ENCODE measurements around the gene DIP2A. TPM values are rescaled to one million over a fixed set of nuclear protein-coding genes. Genes with fewer than 3 reads are reported as not detected.

The DIP2A gene
- total RNA-seq, 1 experiment from 2014 or later: 19.4 TPM

DNA sequence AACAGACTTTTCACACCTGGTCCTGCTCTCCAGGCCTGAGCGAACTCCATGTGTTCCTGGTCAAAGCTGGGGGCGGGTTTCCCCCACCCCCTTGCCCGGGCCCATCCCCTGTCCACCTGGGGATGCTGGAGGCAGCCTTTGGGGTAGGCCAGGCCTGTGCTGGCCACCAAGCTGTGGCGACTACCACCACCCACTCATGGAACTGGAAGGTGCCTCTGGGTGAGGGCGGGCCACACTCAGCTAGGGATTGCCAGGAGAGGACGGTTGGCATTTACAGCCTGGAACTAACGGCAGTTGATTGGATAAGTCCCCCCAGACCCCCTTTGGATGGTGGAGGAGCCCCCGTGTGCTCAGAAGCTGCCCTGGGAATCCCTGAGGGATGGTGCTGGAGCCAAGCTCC is 138.3 kb downstream of the DIP2A start:
- Histone ChIP-seq H3K4me3 (ENCODE audit: insufficient read depth, low read depth, low read length) (no peak overlapping the region), H3K27me3 (ENCODE audit: control insufficient read depth, insufficient read depth, low read length) (no peaks in the 10 kb centered on the region), H3K36me3 (replicated peaks; ENCODE audit: control insufficient read depth, insufficient read depth, low read length) (no peaks in the 10 kb centered on the region)
- DNase-seq: no peak

DNA sequence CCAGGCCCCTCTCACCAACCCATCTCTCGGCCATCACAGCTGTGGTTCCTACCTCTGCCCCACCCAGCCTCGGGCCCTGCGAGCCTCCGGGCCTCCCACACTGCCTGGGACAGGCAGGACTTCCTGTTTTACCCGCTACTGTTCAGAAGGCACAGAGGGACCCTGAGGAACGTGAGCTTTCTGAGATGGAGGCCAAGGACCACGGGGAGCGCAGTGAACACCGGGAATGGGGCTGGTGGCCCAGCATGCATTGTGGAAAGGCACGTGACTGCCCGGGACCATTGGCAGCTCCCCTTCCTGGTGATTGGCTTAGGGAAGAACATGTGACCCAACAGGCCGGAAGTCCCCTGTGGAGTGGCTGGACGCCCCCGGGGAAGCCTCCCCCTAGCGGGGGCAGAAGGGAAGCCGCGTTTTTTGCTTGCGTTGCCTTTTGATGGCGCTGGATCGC is 139.2 kb downstream of the DIP2A start:
- DNase-seq: peak; percentile 51
- H3K36me3 ChIP-seq (replicated peaks; ENCODE audit: control insufficient read depth, insufficient read depth, low read length): no peaks in the 10 kb centered on the region
- H3K27me3 ChIP-seq (ENCODE audit: control insufficient read depth, insufficient read depth, low read length): no peaks in the 10 kb centered on the region
- H3K4me3 ChIP-seq (ENCODE audit: insufficient read depth, low read depth, low read length): no peak overlapping the region

GRCh38 chr21:46598581-46599572 is 140.2 kb downstream of the DIP2A start:
- Histone ChIP-seq H3K4me3 (ENCODE audit: insufficient read depth, low read depth, low read length) (no peak overlapping the region), H3K36me3 (replicated peaks; ENCODE audit: control insufficient read depth, insufficient read depth, low read length) (no peaks in the 10 kb centered on the region), H3K27me3 (ENCODE audit: control insufficient read depth, insufficient read depth, low read length) (no peaks in the 10 kb centered on the region)
- DNase-seq: no peak

- H3K27me3 ChIP-seq (ENCODE audit: control insufficient read depth, insufficient read depth, low read length): no peaks in the 10 kb centered on the region
- DNase-seq: no peak
- no peaks in the 10 kb centered on the region for H3K36me3 ChIP-seq (replicated peaks; ENCODE audit: control insufficient read depth, insufficient read depth, low read length)
- H3K4me3 ChIP-seq (ENCODE audit: insufficient read depth, low read depth, low read length): no peak overlapping the region
Observed at GRCh38 chr21:46600305-46600704, 141.6 kb downstream of the DIP2A start.

DNA sequence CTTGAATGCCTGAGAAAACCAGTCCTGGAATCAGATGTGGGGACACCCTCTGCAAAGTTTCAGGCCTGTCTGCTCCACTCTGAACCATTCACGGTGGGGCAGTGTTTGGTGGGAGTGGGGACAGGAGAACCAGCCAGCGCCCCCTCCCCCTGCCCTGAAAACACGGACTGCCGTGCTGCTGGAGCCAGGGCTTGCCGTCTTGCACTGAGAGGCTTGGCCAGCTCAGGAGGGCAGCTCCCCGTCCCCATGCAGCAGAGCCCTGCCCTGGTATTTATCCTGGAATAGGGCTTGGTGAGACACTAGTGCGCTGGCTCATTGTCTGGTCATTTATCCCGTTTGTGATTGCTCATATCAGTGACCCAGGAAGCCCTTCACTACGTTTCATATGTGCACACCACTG is 142.3 kb downstream of the DIP2A start:
- H3K36me3 ChIP-seq (replicated peaks; ENCODE audit: control insufficient read depth, insufficient read depth, low read length): no peaks in the 10 kb centered on the region
- no peaks in the 10 kb centered on the region for H3K27me3 ChIP-seq (ENCODE audit: control insufficient read depth, insufficient read depth, low read length)
- no peak for DNase-seq
- H3K4me3 ChIP-seq (ENCODE audit: insufficient read depth, low read depth, low read length): no peak overlapping the region

DNA sequence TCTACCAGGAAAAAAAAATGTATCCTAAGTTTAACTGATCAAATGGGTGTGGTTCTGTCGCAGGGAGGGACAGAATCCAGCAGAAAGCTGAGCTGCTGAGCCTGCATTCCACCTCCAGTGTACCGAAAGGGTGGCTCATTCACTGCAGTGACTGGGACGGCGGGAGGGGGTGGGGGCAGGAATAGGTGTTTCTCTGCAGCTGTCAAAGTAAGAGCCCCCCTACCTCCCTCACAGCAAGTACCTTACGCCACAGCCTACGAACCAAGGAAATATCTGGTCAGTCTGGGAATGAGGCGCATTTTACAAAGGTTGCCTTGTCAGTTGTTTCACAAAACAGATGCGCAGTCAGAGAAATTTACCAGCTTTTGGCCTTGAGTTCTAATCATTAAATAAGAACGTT is 144.5 kb downstream of the DIP2A start:
- peak; percentile 90 for DNase-seq
- H3K36me3 ChIP-seq (replicated peaks; ENCODE audit: control insufficient read depth, insufficient read depth, low read length): no peaks in the 10 kb centered on the region
- no peak overlapping the region for H3K4me3 ChIP-seq (ENCODE audit: insufficient read depth, low read depth, low read length)
- H3K27me3 ChIP-seq (ENCODE audit: control insufficient read depth, insufficient read depth, low read length): no peaks in the 10 kb centered on the region

DNA sequence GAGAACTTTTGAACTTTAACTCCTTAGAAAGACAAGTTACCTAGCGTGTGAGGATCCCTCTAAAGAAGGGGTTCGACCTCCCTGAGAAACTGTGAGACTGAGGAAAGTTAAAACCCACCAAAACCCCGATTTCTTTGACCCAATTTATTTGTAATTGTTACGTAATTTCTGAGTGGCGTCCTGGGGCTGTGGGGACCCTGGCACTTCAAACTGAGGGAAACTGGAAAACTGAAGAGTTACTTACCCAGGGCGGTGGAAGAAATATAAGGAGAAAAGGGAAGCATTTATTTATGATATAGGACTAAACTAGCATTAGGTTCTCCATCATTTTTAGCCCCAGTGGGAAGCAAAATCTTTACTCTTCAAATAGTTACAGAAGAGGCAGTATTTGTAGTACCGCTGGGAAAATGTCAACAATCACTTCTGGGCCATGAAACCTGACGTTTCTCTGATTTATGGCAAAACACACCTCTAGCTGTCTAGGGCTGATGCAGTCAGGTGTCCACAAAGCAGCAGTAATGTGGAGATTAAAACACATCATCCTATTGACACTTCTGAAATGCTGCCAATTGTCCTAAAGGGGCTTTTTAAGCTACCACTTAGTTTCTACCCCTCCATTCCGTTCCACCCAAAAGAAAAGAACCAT is 145.8 kb downstream of the DIP2A start:
- H3K27me3 ChIP-seq (ENCODE audit: control insufficient read depth, insufficient read depth, low read length): no peaks in the 10 kb centered on the region
- no peak for DNase-seq
- H3K4me3 ChIP-seq (ENCODE audit: insufficient read depth, low read depth, low read length): no peak overlapping the region
- no peaks in the 10 kb centered on the region for H3K36me3 ChIP-seq (replicated peaks; ENCODE audit: control insufficient read depth, insufficient read depth, low read length)

GRCh38 chr21:46604975-46605766 is 146.5 kb downstream of the DIP2A start, which contains the start of gene S100B:
Gene S100B (minus strand): TSS chr21:46605082. CDS start chr21:46602415, 2,667 bp downstream.
- H3K27me3 ChIP-seq (ENCODE audit: control insufficient read depth, insufficient read depth, low read length): no peaks in the 10 kb centered on the region
- H3K36me3 ChIP-seq (replicated peaks; ENCODE audit: control insufficient read depth, insufficient read depth, low read length): no peaks in the 10 kb centered on the region
- H3K4me3 ChIP-seq (ENCODE audit: insufficient read depth, low read depth, low read length): no peak within 1 kb of the TSS
- peak; percentile 79 for DNase-seq

- H3K27me3 ChIP-seq (ENCODE audit: control insufficient read depth, insufficient read depth, low read length): no peaks in the 10 kb centered on the region
- no peak for DNase-seq
Observed at GRCh38 chr21:46605767-46606426, 147.2 kb downstream of the DIP2A start.

GRCh38 chr21:46606427-46606813 is 147.7 kb downstream of the DIP2A start:
- Histone ChIP-seq H3K27me3 (ENCODE audit: control insufficient read depth, insufficient read depth, low read length) (no peaks in the 10 kb centered on the region), H3K4me3 (ENCODE audit: insufficient read depth, low read depth, low read length) (no peak overlapping the region), H3K36me3 (replicated peaks; ENCODE audit: control insufficient read depth, insufficient read depth, low read length) (no peaks in the 10 kb centered on the region)
- no peak for DNase-seq

More at GRCh38 chr21:46605767-46606426, 147.2 kb downstream of the DIP2A start:
- H3K36me3 ChIP-seq (replicated peaks; ENCODE audit: control insufficient read depth, insufficient read depth, low read length): no peaks in the 10 kb centered on the region
- H3K4me3 ChIP-seq (ENCODE audit: insufficient read depth, low read depth, low read length): no peak overlapping the region

DNA sequence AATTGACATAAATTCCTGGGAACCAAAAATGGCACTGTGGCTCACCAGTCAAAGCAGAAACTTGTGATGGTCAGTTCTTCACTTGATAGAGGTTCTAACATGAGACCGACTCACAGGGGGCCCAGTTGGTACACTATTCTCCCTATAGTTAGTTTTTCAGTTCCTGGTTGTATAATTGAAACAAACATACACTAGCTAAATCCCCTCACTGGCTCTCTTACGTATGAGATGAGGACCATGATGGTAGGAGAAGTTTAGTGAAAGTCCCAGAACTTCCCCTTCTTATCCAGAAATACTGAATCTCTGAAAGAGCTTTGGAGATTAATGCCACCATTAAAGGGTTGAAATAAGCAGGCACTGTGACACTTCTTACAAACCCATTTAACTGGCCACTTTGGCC is 148.9 kb downstream of the DIP2A start:
- no peak overlapping the region for H3K4me3 ChIP-seq (ENCODE audit: insufficient read depth, low read depth, low read length)
- H3K36me3 ChIP-seq (replicated peaks; ENCODE audit: control insufficient read depth, insufficient read depth, low read length): no peaks in the 10 kb centered on the region

DNA sequence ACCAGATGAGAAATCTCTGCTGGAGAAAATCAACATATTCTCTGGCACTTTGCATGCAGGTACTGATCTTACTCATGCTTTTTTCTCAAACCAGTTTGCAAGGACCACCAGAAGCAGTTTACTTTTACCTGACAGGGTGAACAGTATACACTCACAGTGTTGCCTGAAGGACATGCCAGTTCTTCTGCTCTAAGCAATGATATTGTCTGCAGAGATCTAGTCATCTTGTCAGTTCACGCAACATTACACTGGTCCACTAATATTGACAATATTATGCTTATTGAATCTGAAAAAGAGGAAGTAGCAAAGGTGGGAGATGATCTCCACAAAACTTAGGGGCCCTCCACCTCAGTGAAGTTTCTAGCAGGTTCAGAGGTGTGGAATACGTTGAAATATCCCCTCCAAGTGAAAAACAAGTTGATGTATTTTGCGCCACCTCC is 150.0 kb downstream of the DIP2A start:
- Histone ChIP-seq H3K4me3 (ENCODE audit: insufficient read depth, low read depth, low read length) (no peak overlapping the region), H3K36me3 (replicated peaks; ENCODE audit: control insufficient read depth, insufficient read depth, low read length) (no peaks in the 10 kb centered on the region), H3K27me3 (ENCODE audit: control insufficient read depth, insufficient read depth, low read length) (no peaks in the 10 kb centered on the region)
- DNase-seq: no peak

More for the DNA sequence above, 148.9 kb downstream of the DIP2A start:
- no peaks in the 10 kb centered on the region for H3K27me3 ChIP-seq (ENCODE audit: control insufficient read depth, insufficient read depth, low read length)
- no peak for DNase-seq

- no peak for DNase-seq
- Histone ChIP-seq H3K4me3 (ENCODE audit: insufficient read depth, low read depth, low read length) (no peak overlapping the region), H3K27me3 (ENCODE audit: control insufficient read depth, insufficient read depth, low read length) (no peaks in the 10 kb centered on the region), H3K36me3 (replicated peaks; ENCODE audit: control insufficient read depth, insufficient read depth, low read length) (no peaks in the 10 kb centered on the region)
Observed at GRCh38 chr21:46610018-46610701, 151.5 kb downstream of the DIP2A start.
